Suprapubic skin (tissue), 4 donors: ENCODE measurements around the gene HAS3.

Experiments used
- EP300 ChIP-seq: sonication (generic); formaldehyde crosslinking; IDR thresholded peaks from one replicate; pipeline ENCODE4 v1.6.1; 2017; ENCODE audit warnings: antibody characterized with exemption
- POLR2A ChIP-seq, 2 donors: fragments of 450-650 bp; IDR thresholded peaks; one replicate each; pipeline ENCODE4 v1.6.1; 2017; ENCODE audit warnings: antibody characterized with exemption in 2 of 2, mild to moderate bottlenecking in 2 of 2, moderate library complexity in 2 of 2
- POLR2AphosphoS5 ChIP-seq, 3 donors: sonication (generic); formaldehyde crosslinking; IDR thresholded peaks; one replicate each; pipeline ENCODE4 v1.6.1; 2017; ENCODE audit warnings: antibody characterized with exemption in 3 of 3
- TF ChIP-seq, protein P1 (sequence below), 2 donors: fragments of 200-600 bp in 1 of 2; fragments of 450-650 bp in 1 of 2; sonication (generic) in 1 of 2; IDR thresholded peaks; one replicate each; pipeline ENCODE4 v1.5.1; 2016 to 2019; ENCODE audit warnings: antibody characterized with exemption in 2 of 2, mild to moderate bottlenecking in 1 of 2, moderate library complexity in 1 of 2

DNA sequence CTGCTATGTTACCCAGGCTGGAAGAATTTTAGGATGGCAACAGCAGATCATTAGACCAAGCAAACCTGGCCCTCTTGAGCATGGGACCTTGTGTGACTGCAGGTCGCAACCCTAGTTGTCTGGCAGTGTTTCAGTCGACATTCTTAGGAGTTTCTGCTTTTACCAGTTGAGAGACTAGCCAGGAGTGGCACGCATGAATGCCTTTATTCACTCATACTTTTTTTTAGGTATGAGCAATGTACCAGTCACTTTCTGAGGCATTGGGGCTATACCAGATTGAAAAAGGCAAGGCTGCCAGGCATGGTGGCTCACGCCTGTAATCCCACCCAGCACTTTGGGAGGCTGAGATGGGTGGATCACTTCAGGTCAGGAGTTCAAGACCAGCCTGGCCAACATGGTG, 28.2 kb upstream of the HAS3 start:
- TF ChIP-seq, protein P1, sequence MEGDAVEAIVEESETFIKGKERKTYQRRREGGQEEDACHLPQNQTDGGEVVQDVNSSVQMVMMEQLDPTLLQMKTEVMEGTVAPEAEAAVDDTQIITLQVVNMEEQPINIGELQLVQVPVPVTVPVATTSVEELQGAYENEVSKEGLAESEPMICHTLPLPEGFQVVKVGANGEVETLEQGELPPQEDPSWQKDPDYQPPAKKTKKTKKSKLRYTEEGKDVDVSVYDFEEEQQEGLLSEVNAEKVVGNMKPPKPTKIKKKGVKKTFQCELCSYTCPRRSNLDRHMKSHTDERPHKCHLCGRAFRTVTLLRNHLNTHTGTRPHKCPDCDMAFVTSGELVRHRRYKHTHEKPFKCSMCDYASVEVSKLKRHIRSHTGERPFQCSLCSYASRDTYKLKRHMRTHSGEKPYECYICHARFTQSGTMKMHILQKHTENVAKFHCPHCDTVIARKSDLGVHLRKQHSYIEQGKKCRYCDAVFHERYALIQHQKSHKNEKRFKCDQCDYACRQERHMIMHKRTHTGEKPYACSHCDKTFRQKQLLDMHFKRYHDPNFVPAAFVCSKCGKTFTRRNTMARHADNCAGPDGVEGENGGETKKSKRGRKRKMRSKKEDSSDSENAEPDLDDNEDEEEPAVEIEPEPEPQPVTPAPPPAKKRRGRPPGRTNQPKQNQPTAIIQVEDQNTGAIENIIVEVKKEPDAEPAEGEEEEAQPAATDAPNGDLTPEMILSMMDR (IDR thresholded peaks at IDR 0.05), result no peak
- TF ChIP-seq POLR2AphosphoS5 (IDR thresholded peaks at IDR 0.05), result no peak
- TF ChIP-seq EP300, result no peak
- no peak for TF ChIP-seq POLR2A (IDR thresholded peaks at IDR 0.05)
